ENCODE results near the gene OR13F1. TPM values are rescaled to one million over a fixed set of nuclear protein-coding genes. Genes with fewer than 3 reads are reported as not detected.

OR13F1 gene
- total and polyA plus RNA-seq, 2 of the 8 experiments (the other 6 are each of a cell fraction or from before 2014, with no cell fraction given), result not detected

GRCh38 chr9:104544644-104545043 is 40.6 kb downstream of the OR13F1 start (continued):
- TF ChIP-seq RBBP5 (IDR thresholded peaks at IDR 0.05; ENCODE audit: borderline replicate concordance, low read depth, low read length), result no peak
- TF ChIP-seq RNF2 (IDR thresholded peaks at IDR 0.05; ENCODE audit: borderline replicate concordance, low read depth, low read length, missing control alignments, poor library complexity, severe bottlenecking), result no peak
- no peak for TF ChIP-seq GABPA (IDR thresholded peaks at IDR 0.05; ENCODE audit: borderline replicate concordance, insufficient read depth, low read length)
